ENCODE measurements around the gene SLC26A9.

DNA sequence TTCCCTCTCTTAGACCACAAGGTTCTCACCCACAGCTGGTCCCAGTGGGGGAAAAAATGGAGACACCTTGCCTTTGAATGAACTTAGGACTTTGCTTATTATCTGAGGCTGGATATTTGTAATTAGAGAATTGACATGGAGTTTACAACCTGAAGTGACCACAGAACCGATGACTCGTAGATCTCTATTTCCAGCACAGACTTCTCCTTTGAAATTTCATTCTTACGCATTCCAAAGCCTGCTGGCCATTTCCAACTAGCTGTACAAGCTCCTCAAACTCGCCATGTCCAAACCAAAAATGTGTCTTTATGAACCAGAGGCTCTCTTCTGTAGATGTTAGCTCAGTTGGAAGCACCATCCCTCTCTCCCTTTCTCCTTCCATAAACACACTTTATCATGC lies 48.0 kb upstream of the SLC26A9 start:
- TF ChIP-seq, protein P1, sequence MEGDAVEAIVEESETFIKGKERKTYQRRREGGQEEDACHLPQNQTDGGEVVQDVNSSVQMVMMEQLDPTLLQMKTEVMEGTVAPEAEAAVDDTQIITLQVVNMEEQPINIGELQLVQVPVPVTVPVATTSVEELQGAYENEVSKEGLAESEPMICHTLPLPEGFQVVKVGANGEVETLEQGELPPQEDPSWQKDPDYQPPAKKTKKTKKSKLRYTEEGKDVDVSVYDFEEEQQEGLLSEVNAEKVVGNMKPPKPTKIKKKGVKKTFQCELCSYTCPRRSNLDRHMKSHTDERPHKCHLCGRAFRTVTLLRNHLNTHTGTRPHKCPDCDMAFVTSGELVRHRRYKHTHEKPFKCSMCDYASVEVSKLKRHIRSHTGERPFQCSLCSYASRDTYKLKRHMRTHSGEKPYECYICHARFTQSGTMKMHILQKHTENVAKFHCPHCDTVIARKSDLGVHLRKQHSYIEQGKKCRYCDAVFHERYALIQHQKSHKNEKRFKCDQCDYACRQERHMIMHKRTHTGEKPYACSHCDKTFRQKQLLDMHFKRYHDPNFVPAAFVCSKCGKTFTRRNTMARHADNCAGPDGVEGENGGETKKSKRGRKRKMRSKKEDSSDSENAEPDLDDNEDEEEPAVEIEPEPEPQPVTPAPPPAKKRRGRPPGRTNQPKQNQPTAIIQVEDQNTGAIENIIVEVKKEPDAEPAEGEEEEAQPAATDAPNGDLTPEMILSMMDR (IDR thresholded peaks at IDR 0.05): no peak
- no peak for TF ChIP-seq POLR2A (IDR thresholded peaks at IDR 0.05)
